Aorta (tissue), 5 donors: Measurements from ENCODE around the gene ZDHHC14. TPM values are rescaled to one million over a fixed set of nuclear protein-coding genes. Genes with fewer than 3 reads are reported as not detected.
A peak's percentile ranks its signal among the peaks of the same experiment; 100 is the strongest.

ENCODE experiments used
- ATAC-seq: fragments of 200-7000 bp; cut with Tn5 transposase; one replicate; pipeline ENCODE4 v1.9.1; 2022; ENCODE audit warnings: moderate library complexity; ENCODE audit not compliant: low FRiP score
- DNase-seq, 2 donors: peaks; one replicate each; pipeline ENCODE4 v3.0.0-alpha.2; 2020
- H3K27ac ChIP-seq, 2 donors: one replicate each; pipeline ENCODE4 v1.5.1; 2013; ENCODE audit warnings: low read length in 2 of 2, mild to moderate bottlenecking in 2 of 2, moderate library complexity in 2 of 2, control low read depth in 1 of 2, inconsistent platforms in 1 of 2, low read depth in 1 of 2
- H3K27me3 ChIP-seq, 2 donors: one replicate each; pipeline ENCODE4 v1.6.1; 2013; ENCODE audit warnings: control low read depth in 1 of 2, low read length in 1 of 2, mild to moderate bottlenecking in 1 of 2, moderate library complexity in 1 of 2; ENCODE audit not compliant: insufficient read depth in 2 of 2, control insufficient read depth in 1 of 2
- H3K36me3 ChIP-seq, 2 donors: one replicate each; pipeline ENCODE4 v1.6.1; 2013; ENCODE audit warnings: control low read depth in 1 of 2, low read length in 1 of 2, mild to moderate bottlenecking in 1 of 2; ENCODE audit not compliant: insufficient read depth in 2 of 2, control insufficient read depth in 1 of 2
- H3K4me1 ChIP-seq, 2 donors: one replicate each; pipeline ENCODE4 v1.6.1; 2013; ENCODE audit warnings: low read length in 2 of 2, control low read depth in 1 of 2, mild to moderate bottlenecking in 1 of 2, moderate library complexity in 1 of 2; ENCODE audit not compliant: insufficient read depth in 2 of 2, control insufficient read depth in 1 of 2
- H3K4me3 ChIP-seq, 2 donors: one replicate each; pipeline ENCODE4 v1.5.1; 2013; ENCODE audit warnings: low read length in 2 of 2, control low read depth in 1 of 2, mild to moderate bottlenecking in 1 of 2
- H3K9me3 ChIP-seq: one replicate; pipeline ENCODE4 v1.6.1; 2013; ENCODE audit warnings: mild to moderate bottlenecking, low read length; ENCODE audit not compliant: control insufficient read depth
- WGBS, 2 donors: extraction: QIAGEN DNeasy Blood & Tissue Kit; methylation state at CpG; one replicate each; pipeline ENCODE4 v1.1.7; 2013; 5-methylcytosine and 5-hydroxymethylcytosine counted together
- intact Hi-C, 2 donors: fragments of 100-400 bp; cut with DNase I; formaldehyde crosslinking; loops; one replicate each; pipeline versions ENCODE4 v1.14.2 to v1.15.0; 2022
- polyA plus RNA-seq, 2 donors: library from polyadenylated mRNA; stranded (reverse); fragments of 200-250 nt; gene quantifications; one replicate each; pipeline ENCODE4 v1.2.3, GENCODE V29; 2013
- total RNA-seq, 2 donors: library from RNA; stranded (reverse); fragmentation: NEBNext Ultra II Directional; extraction: Animal tissue kit (Norgen Biotek cat#: 25700); gene quantifications; one replicate each; pipeline ENCODE4 v1.2.1, GENCODE V29; 2021
- donor health status: healthy with polysubstance abuse.
- donor health status: Bipolar disorder and iron deficiency.
- donor health status: DM: no; HTN: no; CAD: no.
- donor health status: DM: no; HTN: no; CAD: no.
- donor health status: DM: yes; HTN: yes; CAD: no.

ZDHHC14 gene
- total and polyA plus RNA-seq, 4 donors: 2.8 to 17.8 (median 14.4) TPM

- ATAC-seq (no peak), DNase-seq (no peak)
- intact Hi-C loops: no loop called here
- Histone ChIP-seq H3K4me3 (no peak overlapping the region), H3K27ac (no peak overlapping the region), H3K4me1 (no peaks in the 10 kb centered on the region), H3K9me3 (no peaks in the 10 kb centered on the region), H3K36me3 (no peaks in the 10 kb centered on the region), H3K27me3 (no peaks in the 10 kb centered on the region)
- WGBS, 2 donors: 91 to 96% methylated on average over 1 of the region's 1 CpG
Observed at GRCh38 chr6:157429248-157429647, 48.3 kb downstream of the ZDHHC14 start.

DNA sequence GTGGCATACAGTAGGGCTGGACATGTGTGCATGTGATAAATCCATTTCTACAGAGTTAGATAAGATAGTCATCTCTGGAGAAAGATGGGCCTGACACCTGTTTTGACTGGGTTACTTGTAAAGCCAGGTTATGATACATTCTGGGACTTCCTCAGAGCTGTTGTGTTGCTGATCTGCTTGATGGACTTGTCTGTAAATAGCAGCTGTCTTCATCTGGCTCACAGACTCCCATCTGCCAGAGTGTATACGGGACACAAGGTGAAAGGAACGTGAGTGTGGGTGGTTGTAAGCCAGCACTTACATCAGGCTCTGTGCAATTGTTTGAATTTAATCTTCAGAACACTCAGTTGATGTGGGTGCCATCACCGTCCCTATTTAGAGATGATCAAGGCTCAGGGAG is 49.8 kb downstream of the ZDHHC14 start:
- Histone ChIP-seq H3K27ac (no peak overlapping the region), H3K27me3 (no peaks in the 10 kb centered on the region), H3K36me3 (no peaks in the 10 kb centered on the region), H3K4me1 (no peaks in the 10 kb centered on the region), H3K9me3 (no peaks in the 10 kb centered on the region), H3K4me3 (no peak overlapping the region)
- intact Hi-C loops: no loop called here
- no peak for ATAC-seq
- no peak for DNase-seq
- WGBS, 2 donors: 92 to 94% methylated on average over 3 of the region's 3 CpGs

DNA sequence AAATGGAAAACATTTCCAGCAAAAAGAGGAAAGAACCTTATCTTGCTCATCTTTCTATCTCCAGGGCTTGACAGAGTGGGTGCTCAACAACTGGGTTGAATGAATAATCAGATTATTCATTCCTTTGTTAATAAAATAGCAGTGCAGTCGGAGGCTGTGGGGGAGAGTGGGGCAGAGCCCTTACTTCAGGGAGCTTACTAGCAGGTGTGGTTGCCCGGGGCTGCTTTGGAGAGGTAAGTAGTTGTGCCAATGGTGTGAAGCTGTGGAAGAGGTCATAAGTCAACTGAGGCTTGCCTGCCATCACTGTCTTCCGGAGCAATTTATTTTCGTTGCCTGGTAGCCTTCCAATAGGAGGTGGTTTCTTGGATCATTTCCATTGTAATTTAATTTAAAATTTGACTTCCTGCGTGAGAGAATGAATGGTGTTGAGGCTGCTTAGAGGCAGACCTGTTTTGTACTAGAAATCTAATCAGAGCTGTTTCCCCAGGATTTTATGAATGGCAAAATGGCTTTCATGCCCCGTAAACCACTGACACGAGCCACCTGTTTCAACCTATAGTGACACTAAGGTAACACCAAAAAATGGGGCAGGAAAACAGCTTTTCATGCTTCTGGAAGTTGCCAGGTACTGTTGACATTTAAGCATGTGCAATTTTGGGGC is 51.4 kb downstream of the ZDHHC14 start:
- 72 to 73% methylated on average over 7 of the region's 7 CpGs for WGBS, 2 donors
- ATAC-seq (no peak), DNase-seq (no peak)
- H3K4me1 ChIP-seq: no peaks in the 10 kb centered on the region
- no peaks in the 10 kb centered on the region for H3K36me3 ChIP-seq
- no peaks in the 10 kb centered on the region for H3K9me3 ChIP-seq
- H3K27ac ChIP-seq: no peak overlapping the region
- intact Hi-C loops: no loop called here
- no peak overlapping the region for H3K4me3 ChIP-seq
- no peaks in the 10 kb centered on the region for H3K27me3 ChIP-seq

DNA sequence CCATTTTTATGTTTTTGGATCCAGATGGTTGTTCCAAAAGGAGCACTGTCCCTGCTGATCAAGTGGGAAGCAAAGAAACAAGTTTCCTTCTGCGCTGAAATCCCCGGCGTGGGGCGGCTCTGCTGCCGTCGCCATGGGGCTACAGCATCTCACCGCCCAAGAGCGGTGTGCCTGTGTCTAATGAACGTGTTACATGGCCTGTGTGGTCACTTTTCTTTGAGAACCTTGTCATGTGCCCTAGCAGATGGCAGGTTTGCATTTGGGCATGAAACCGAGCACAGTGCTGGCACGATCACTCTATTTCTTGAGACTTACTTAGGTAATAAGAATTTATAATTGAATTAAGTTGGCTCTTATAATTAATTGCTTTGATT is 51.9 kb downstream of the ZDHHC14 start:
- no peaks in the 10 kb centered on the region for H3K4me1 ChIP-seq

GRCh38 chr6:157433678-157434081 is 52.7 kb downstream of the ZDHHC14 start:
- ATAC-seq (no peak), DNase-seq (no peak)
- Histone ChIP-seq H3K9me3 (no peaks in the 10 kb centered on the region), H3K4me1 (no peaks in the 10 kb centered on the region), H3K27ac (no peak overlapping the region), H3K27me3 (no peaks in the 10 kb centered on the region), H3K36me3 (no peaks in the 10 kb centered on the region), H3K4me3 (no peak overlapping the region)
- intact Hi-C loops: no loop called here
- 86 to 90% methylated on average over 3 of the region's 3 CpGs for WGBS, 2 donors

More for the DNA sequence above, 51.9 kb downstream of the ZDHHC14 start:
- Histone ChIP-seq H3K9me3 (no peaks in the 10 kb centered on the region), H3K36me3 (no peaks in the 10 kb centered on the region), H3K27me3 (no peaks in the 10 kb centered on the region), H3K27ac (no peak overlapping the region), H3K4me3 (no peak overlapping the region)
- 96% methylated on average over 11 of the region's 11 CpGs for WGBS, 2 donors
- DNase-seq: no peak
- intact Hi-C loops: no loop called here
- no peak for ATAC-seq

DNA sequence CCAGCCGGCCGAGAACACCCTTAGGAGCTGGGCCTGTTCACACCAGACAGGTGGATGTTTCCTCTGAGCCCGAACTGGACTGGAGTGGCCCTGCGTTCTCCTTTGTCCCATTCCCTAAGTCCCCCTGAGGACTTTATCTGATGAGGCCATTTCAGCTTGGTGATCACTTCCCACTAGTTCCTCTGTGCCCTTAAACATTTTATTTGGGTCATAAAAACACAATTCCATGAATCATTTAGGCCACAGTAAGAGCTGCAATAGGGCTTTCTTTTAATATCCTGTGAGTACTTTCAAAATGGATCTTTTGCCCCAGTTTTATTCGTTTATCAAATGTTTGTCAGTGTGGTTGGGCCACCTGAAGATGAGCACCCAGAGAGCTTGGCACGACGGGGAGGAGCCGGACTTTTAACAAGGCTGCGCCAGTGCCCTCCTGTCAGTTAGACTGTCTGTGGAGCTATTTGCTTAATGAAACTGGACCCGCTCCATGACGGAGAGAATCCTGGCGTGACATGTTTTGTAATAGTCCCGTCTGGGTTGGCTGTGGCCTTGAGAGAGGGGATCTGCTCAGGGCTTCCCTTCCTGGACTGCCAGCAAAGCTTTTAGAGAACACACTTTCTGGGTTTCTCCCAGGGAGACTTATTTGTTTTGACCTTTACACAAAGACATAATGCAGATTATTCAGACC is 53.5 kb downstream of the ZDHHC14 start:
- ATAC-seq (peak; percentile 62), DNase-seq (peak in 1 of 2 donors; percentile 75)
- 86 to 87% methylated on average over 13 of the region's 13 CpGs for WGBS, 2 donors

GRCh38 chr6:157436219-157436943 is 55.4 kb downstream of the ZDHHC14 start:
- H3K36me3 ChIP-seq: no peaks in the 10 kb centered on the region
- WGBS, 2 donors: 60 to 64% methylated on average over 13 of the region's 13 CpGs
- H3K27ac ChIP-seq: no peak overlapping the region
- H3K4me3 ChIP-seq: no peak overlapping the region
- H3K4me1 ChIP-seq: no peaks in the 10 kb centered on the region
- H3K27me3 ChIP-seq: no peaks in the 10 kb centered on the region
- no peaks in the 10 kb centered on the region for H3K9me3 ChIP-seq
- ATAC-seq (no peak), DNase-seq (no peak)
- intact Hi-C loops: no loop called here

More for the DNA sequence above, 53.5 kb downstream of the ZDHHC14 start:
- intact Hi-C loops: no loop called here
- no peaks in the 10 kb centered on the region for H3K27me3 ChIP-seq
- no peaks in the 10 kb centered on the region for H3K4me1 ChIP-seq
- no peak overlapping the region for H3K4me3 ChIP-seq
- H3K27ac ChIP-seq: no peak overlapping the region
- no peaks in the 10 kb centered on the region for H3K9me3 ChIP-seq
- H3K36me3 ChIP-seq: no peaks in the 10 kb centered on the region

- 87 to 89% methylated on average over 4 of the region's 4 CpGs for WGBS, 2 donors
- no peak for DNase-seq
- Histone ChIP-seq H3K4me1 (no peaks in the 10 kb centered on the region), H3K4me3 (no peak overlapping the region), H3K36me3 (no peaks in the 10 kb centered on the region), H3K27me3 (no peaks in the 10 kb centered on the region), H3K27ac (no peak overlapping the region), H3K9me3 (no peaks in the 10 kb centered on the region)
- intact Hi-C loops: no loop called here
- no peak for ATAC-seq
Observed at GRCh38 chr6:157436944-157437336, 56.0 kb downstream of the ZDHHC14 start.
